Measurements from ENCODE around the gene KCNAB3.

DNA sequence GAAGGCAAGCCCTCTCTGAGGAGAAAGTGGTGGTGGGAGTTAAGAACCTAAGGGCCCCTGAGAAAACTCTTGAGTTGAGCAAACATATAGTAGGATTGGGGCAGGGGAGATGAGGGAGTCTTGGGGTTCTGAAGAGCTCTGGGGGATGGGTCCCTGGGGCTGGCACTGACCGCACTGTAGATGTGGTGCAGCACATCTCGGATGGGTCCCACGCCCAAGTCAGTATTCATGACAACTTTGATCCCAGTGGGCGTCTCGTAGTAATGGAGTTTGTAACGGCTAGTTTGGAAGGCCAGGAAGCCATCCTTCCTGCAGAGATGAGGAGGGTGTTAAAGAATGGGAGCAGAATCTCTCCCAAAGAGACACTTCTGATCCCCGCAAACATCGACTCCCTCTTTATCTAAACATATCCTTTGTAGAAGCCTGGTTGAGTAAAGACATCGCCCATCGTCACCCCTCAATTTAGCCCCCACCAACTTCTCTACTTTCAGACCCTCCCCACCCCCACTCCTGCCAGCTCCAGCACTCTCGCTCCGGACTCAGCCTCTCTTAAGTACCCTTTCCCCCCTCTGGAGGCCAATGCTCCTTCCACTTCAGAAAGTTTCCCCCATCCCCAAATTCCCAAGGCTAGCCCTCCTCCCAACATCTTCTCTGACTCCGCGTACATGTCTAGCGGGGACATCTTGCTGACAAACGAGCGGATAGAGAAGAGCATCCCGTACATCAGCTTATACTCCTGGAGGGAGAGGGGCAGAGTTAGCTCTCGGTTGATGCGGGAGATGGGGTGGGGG lies 1.4 kb upstream of the KCNAB3 start:
- TF ChIP-seq, protein P1, sequence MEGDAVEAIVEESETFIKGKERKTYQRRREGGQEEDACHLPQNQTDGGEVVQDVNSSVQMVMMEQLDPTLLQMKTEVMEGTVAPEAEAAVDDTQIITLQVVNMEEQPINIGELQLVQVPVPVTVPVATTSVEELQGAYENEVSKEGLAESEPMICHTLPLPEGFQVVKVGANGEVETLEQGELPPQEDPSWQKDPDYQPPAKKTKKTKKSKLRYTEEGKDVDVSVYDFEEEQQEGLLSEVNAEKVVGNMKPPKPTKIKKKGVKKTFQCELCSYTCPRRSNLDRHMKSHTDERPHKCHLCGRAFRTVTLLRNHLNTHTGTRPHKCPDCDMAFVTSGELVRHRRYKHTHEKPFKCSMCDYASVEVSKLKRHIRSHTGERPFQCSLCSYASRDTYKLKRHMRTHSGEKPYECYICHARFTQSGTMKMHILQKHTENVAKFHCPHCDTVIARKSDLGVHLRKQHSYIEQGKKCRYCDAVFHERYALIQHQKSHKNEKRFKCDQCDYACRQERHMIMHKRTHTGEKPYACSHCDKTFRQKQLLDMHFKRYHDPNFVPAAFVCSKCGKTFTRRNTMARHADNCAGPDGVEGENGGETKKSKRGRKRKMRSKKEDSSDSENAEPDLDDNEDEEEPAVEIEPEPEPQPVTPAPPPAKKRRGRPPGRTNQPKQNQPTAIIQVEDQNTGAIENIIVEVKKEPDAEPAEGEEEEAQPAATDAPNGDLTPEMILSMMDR (IDR thresholded peaks at IDR 0.05; ENCODE audit: low read length) = no peak
- TF ChIP-seq EZH2 (IDR thresholded peaks at IDR 0.05; ENCODE audit: borderline replicate concordance, low read length) = no peak
